ENCODE results near the gene TRAPPC8. TPM values are rescaled to one million over a fixed set of nuclear protein-coding genes. Genes with fewer than 3 reads are reported as not detected.

The TRAPPC8 gene
- total and polyA plus RNA-seq, 10 of the 15 experiments (the other 5 are each of a cell fraction or from before 2014, with no cell fraction given), result 13.0 to 75.4 (median 24.8) TPM

DNA sequence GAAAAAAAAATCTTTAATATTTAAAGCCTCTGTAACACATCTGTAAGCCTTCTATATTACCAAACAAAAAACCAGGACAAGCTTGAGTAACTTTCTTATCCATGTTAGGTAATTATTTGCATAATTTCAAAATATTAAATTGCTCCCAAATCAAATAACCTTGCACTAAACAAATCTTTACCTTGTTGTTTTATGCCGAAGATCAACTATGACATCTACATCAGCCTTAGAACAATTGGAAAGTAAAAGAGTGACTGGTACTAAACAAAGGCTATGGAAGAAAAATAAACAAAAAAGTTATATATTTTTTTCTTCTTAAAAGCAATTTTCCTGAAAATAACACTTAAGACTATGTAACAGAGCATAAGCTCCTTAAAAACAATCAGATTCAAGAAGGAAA is 111.0 kb downstream of the TRAPPC8 start (continued):
- TF ChIP-seq, protein P1, sequence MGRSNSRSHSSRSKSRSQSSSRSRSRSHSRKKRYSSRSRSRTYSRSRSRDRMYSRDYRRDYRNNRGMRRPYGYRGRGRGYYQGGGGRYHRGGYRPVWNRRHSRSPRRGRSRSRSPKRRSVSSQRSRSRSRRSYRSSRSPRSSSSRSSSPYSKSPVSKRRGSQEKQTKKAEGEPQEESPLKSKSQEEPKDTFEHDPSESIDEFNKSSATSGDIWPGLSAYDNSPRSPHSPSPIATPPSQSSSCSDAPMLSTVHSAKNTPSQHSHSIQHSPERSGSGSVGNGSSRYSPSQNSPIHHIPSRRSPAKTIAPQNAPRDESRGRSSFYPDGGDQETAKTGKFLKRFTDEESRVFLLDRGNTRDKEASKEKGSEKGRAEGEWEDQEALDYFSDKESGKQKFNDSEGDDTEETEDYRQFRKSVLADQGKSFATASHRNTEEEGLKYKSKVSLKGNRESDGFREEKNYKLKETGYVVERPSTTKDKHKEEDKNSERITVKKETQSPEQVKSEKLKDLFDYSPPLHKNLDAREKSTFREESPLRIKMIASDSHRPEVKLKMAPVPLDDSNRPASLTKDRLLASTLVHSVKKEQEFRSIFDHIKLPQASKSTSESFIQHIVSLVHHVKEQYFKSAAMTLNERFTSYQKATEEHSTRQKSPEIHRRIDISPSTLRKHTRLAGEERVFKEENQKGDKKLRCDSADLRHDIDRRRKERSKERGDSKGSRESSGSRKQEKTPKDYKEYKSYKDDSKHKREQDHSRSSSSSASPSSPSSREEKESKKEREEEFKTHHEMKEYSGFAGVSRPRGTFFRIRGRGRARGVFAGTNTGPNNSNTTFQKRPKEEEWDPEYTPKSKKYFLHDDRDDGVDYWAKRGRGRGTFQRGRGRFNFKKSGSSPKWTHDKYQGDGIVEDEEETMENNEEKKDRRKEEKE (IDR thresholded peaks at IDR 0.05), result no peak
- TF ChIP-seq SUZ12 (IDR thresholded peaks at IDR 0.05; ENCODE audit: unreplicated experiment), result no peak
- no peak for TF ChIP-seq SIX5 (IDR thresholded peaks at IDR 0.05; ENCODE audit: low read depth, low read length, severe bottlenecking)
- no peak for TF ChIP-seq RFX5 (IDR thresholded peaks at IDR 0.05; ENCODE audit: low read depth, low read length)

- ChIA-PET SMC1A (ENCODE audit: uncharacterized antibody, unreplicated experiment) (interaction anchor here (1.5 to 2.1 kb wide), 2 partner anchors 10 to 86 kb away, joined by 3 to 8 read pairs; no protein-coding TSS in a partner anchor), RAD21 (ENCODE audit: unreplicated experiment) (no interaction called here), CTCF (interaction anchor here (1.1 to 1.7 kb wide), 2 partner anchors 10 to 147 kb away, joined by 3 to 6 read pairs; no protein-coding TSS in a partner anchor), POLR2A (no interaction called here)
- BruUV-seq (replicated peaks), result no TSS peak
- Histone ChIP-seq H3K9me3 (replicated peaks; ENCODE audit: control insufficient read depth, insufficient read depth, low read length) (no peaks in the 10 kb centered on the region; the same call in 1 of the 3 replicates), H3K4me3 (no peak overlapping the region), H2AFZ (ENCODE audit: control insufficient read depth, low read depth, low read length) (no peak overlapping the region), H3K79me2 (ENCODE audit: control insufficient read depth, insufficient read depth, low read length) (no peaks in the 10 kb centered on the region), H3K4me2 (ENCODE audit: control insufficient read depth, insufficient read depth) (no peak overlapping the region), H3K36me3 (ENCODE audit: control insufficient read depth in 2 of 2, insufficient read depth in 2 of 2, low read length in 1 of 2) (peaks cover 3 to 6% of the 10 kb centered on the region in 2 experiments; a peak in 1 of 4 replicates), H3K27me3 (replicated peaks in 1 of 2; ENCODE audit: control insufficient read depth in 2 of 2, insufficient read depth in 2 of 2, low read length in 1 of 2) (no peaks in the 10 kb centered on the region), H4K20me1 (ENCODE audit: control insufficient read depth, insufficient read depth) (no peaks in the 10 kb centered on the region), H3K9ac (ENCODE audit: control insufficient read depth, insufficient read depth, low read length) (no peak overlapping the region), H3K27ac (ENCODE audit: control insufficient read depth, insufficient read depth) (no peak overlapping the region), H3K4me1 (ENCODE audit: control insufficient read depth, insufficient read depth, low read length) (peaks cover 3% of the 10 kb centered on the region; the same call in 1 of the 2 replicates)
- TF ChIP-seq NR2F1 (conservative IDR thresholded peaks at IDR 0.05) (no peak), ATF3 (IDR thresholded peaks at IDR 0.05; ENCODE audit: borderline replicate concordance, extremely low read depth, low read depth, low read length) (no peak)
- TF ChIP-seq, protein P2, sequence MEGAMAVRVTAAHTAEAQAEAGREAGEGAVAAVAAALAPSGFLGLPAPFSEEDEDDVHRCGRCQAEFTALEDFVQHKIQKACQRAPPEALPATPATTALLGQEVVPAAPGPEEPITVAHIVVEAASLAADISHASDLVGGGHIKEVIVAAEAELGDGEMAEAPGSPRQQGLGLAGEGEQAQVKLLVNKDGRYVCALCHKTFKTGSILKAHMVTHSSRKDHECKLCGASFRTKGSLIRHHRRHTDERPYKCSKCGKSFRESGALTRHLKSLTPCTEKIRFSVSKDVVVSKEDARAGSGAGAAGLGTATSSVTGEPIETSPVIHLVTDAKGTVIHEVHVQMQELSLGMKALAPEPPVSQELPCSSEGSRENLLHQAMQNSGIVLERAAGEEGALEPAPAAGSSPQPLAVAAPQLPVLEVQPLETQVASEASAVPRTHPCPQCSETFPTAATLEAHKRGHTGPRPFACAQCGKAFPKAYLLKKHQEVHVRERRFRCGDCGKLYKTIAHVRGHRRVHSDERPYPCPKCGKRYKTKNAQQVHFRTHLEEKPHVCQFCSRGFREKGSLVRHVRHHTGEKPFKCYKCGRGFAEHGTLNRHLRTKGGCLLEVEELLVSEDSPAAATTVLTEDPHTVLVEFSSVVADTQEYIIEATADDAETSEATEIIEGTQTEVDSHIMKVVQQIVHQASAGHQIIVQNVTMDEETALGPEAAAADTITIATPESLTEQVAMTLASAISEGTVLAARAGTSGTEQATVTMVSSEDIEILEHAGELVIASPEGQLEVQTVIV (IDR thresholded peaks at IDR 0.05; ENCODE audit: borderline replicate concordance, partially characterized antibody), result no peak
- in situ Hi-C loops (cut with MboI) (no loop called here), intact Hi-C loops (cut with micrococcal nuclease; ENCODE audit: unreplicated experiment) (no loop called here)
- FAIRE-seq, result no peak
- ATAC-seq, result no peak
- DNase-seq (ENCODE audit: low read depth, low spot score), result no peak
- WGBS (ENCODE audit: insufficient coverage, insufficient replicate concordance, low lambda C conversion rate, missing lambda C conversion rate), result 100% methylated on average over 3 of the region's 3 CpGs
Measured at GRCh38 chr18:31830686-31831085, 112.2 kb downstream of the TRAPPC8 start.
